ENCODE results near the gene AKT3. TPM values are rescaled to one million over a fixed set of nuclear protein-coding genes. Genes with fewer than 3 reads are reported as not detected.
"Not testable (repeated sequence)": the region's sequence is repeated elsewhere in the genome, so short reads cannot be mapped to it uniquely, and the experiment has no call there.

Gene AKT3
- total and polyA plus RNA-seq, 2 experiments from 2014 or later, result 3.5 to 13.0 TPM

DNA sequence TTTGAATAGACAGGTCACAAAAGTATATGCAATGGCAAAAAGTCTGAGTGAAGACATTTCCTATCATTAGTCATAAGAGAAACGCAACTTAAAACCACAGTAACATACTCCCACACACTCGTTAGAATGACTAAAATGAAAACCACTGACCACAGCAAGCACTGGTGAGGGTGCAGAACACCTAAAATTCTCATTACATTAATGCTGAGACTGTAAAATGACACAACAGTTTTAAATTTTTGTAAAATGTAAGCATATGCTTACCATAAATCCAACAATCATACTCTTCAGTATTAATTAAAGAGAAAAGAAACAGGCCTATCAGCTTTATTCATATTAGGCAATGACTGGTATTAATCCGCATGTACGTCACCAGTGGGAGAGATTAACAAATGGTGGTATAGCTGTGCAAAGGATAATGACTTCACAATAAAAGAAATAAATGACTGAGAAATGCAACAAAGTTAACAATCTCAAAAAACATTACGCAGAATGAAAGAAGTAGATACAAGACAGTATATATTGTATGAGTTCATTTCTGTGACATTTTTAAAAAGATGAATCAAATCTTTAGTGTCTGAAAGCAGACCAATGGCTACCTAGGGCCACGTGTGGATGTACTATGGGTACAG lies 253.5 kb downstream of the AKT3 start:
- Histone ChIP-seq H2AFZ (no peak overlapping the region), H3K4me2 (no peak overlapping the region), H3K9me2 (replicated peaks; ENCODE audit: insufficient read depth) (no peaks in the 10 kb centered on the region), H3K9me3 (ENCODE audit: low read depth) (no peaks in the 10 kb centered on the region), H3K79me2 (no peaks in the 10 kb centered on the region), H3K27ac (no peak overlapping the region), H3K36me3 (replicated peaks; ENCODE audit: insufficient read depth, low read depth) (no peaks in the 10 kb centered on the region), H4K20me1 (ENCODE audit: insufficient read depth, poor library complexity, severe bottlenecking) (no peaks in the 10 kb centered on the region), H3K4me3 (no peak overlapping the region), H3K4me1 (ENCODE audit: insufficient read depth) (no peaks in the 10 kb centered on the region), H3K27me3 (no peaks in the 10 kb centered on the region)
- TF ChIP-seq, protein P1, sequence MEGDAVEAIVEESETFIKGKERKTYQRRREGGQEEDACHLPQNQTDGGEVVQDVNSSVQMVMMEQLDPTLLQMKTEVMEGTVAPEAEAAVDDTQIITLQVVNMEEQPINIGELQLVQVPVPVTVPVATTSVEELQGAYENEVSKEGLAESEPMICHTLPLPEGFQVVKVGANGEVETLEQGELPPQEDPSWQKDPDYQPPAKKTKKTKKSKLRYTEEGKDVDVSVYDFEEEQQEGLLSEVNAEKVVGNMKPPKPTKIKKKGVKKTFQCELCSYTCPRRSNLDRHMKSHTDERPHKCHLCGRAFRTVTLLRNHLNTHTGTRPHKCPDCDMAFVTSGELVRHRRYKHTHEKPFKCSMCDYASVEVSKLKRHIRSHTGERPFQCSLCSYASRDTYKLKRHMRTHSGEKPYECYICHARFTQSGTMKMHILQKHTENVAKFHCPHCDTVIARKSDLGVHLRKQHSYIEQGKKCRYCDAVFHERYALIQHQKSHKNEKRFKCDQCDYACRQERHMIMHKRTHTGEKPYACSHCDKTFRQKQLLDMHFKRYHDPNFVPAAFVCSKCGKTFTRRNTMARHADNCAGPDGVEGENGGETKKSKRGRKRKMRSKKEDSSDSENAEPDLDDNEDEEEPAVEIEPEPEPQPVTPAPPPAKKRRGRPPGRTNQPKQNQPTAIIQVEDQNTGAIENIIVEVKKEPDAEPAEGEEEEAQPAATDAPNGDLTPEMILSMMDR (IDR thresholded peaks at IDR 0.05; ENCODE audit: poor library complexity), result no peak
- no peak for TF ChIP-seq EZH2phosphoT487 (IDR thresholded peaks at IDR 0.05; ENCODE audit: low read depth, severe bottlenecking, unreplicated experiment)
- DNase-seq (ENCODE audit: low spot score), result no peak
- WGBS (ENCODE audit: low lambda C conversion rate, missing lambda C conversion rate), result 87% methylated on average over 6 of the region's 6 CpGs

DNA sequence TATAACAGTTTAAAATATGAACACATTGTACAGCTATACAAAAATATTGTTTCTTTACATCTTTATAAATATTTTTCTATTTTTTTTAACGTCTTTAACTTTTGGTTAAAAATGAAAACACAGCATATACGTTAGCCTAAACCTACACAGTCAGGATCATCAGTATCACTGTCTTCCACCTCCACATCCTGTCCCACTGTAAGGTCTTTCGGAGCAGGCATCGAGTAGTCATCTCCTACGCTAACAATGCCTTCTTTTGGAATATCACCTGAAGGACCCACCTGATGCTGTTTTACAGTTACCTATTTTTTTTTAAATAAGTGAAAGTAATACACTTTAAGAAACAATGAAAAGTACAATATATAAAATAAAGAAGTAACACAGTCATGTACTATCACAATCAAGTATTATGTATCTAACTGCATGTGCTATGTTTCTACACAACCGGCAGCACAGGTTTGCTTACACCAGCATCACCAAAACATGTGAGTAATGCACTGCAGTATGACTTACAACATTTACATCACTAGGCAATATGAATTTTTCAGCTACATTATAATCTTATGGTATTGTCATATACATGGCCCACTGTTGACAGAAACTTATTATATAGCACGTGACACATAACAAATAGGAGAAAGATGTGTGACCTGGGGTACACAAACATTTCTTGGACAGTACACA lies 254.4 kb downstream of the AKT3 start:
- WGBS (ENCODE audit: low lambda C conversion rate, missing lambda C conversion rate), result 92% methylated on average over 7 of the region's 7 CpGs
- DNase-seq (ENCODE audit: low spot score), result no peak
- Histone ChIP-seq H2AFZ (no peak overlapping the region), H3K9me2 (replicated peaks; ENCODE audit: insufficient read depth) (no peaks in the 10 kb centered on the region), H3K4me2 (no peak overlapping the region), H3K9me3 (ENCODE audit: low read depth) (no peaks in the 10 kb centered on the region), H3K36me3 (replicated peaks; ENCODE audit: insufficient read depth, low read depth) (no peaks in the 10 kb centered on the region), H3K4me3 (no peak overlapping the region), H4K20me1 (ENCODE audit: insufficient read depth, poor library complexity, severe bottlenecking) (no peaks in the 10 kb centered on the region), H3K4me1 (ENCODE audit: insufficient read depth) (no peaks in the 10 kb centered on the region), H3K27me3 (no peaks in the 10 kb centered on the region), H3K27ac (no peak overlapping the region), H3K79me2 (no peaks in the 10 kb centered on the region)
- TF ChIP-seq, protein P1 (IDR thresholded peaks at IDR 0.05; ENCODE audit: poor library complexity), result no peak
- no peak for TF ChIP-seq EZH2phosphoT487 (IDR thresholded peaks at IDR 0.05; ENCODE audit: low read depth, severe bottlenecking, unreplicated experiment)
- TF ChIP-seq EZH2 (IDR thresholded peaks at IDR 0.05; ENCODE audit: borderline replicate concordance), result no peak

DNA sequence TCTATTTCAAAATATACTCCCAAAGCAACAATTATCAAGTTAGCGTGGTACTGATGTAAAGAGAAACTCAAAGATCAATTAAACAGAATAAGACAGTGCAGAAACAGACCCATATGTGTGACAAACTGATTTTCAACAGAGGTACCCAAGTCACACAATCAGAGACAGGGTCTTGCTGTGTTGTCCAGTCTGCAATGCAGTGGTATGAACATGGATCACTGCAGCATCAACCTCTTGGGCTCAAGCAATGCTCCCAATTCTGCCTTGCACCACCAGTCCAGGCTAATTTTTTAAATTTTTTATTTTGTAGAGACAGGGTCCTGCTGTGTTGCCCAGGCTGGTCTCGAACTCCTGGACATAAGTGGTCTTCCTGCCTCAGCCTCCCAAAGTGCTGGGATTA lies 255.6 kb downstream of the AKT3 start:
- Histone ChIP-seq H4K20me1 (ENCODE audit: insufficient read depth, poor library complexity, severe bottlenecking) (no peaks in the 10 kb centered on the region), H3K4me3 (no peak overlapping the region), H3K27ac (no peak overlapping the region), H3K36me3 (replicated peaks; ENCODE audit: insufficient read depth, low read depth) (no peaks in the 10 kb centered on the region), H3K27me3 (no peaks in the 10 kb centered on the region), H3K9me3 (ENCODE audit: low read depth) (no peaks in the 10 kb centered on the region), H3K79me2 (no peaks in the 10 kb centered on the region), H2AFZ (no peak overlapping the region), H3K9me2 (replicated peaks; ENCODE audit: insufficient read depth) (no peaks in the 10 kb centered on the region), H3K4me2 (no peak overlapping the region), H3K4me1 (ENCODE audit: insufficient read depth) (no peaks in the 10 kb centered on the region)
- TF ChIP-seq, protein P1 (IDR thresholded peaks at IDR 0.05; ENCODE audit: poor library complexity), result no peak
- TF ChIP-seq EZH2phosphoT487 (IDR thresholded peaks at IDR 0.05; ENCODE audit: low read depth, severe bottlenecking, unreplicated experiment), result no peak
- TF ChIP-seq EZH2 (IDR thresholded peaks at IDR 0.05; ENCODE audit: borderline replicate concordance), result no peak
- WGBS (ENCODE audit: low lambda C conversion rate, missing lambda C conversion rate), result 93% methylated on average over 2 of the region's 2 CpGs
- DNase-seq (ENCODE audit: low spot score), result no peak

DNA sequence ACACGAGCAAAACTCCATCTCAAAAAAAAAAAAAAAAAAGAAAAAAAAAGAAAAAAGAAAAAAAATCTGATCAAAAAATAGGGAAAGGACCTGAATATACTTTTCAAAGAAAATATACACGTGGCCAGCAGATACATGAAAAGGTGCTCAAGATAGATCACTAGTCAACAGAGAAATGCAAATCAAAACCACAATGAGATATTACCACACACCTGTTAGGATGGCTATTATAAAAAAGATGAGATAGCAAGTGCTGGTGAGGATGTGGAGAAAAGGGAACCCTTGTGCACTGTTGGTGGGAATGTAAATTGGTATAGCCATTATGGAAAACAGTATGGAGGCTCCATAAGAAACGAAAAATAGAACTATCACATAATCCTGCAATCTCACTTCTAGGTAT lies 260.8 kb downstream of the AKT3 start:
- H2AFZ ChIP-seq; H3K27me3 ChIP-seq; H3K9me2 ChIP-seq (replicated peaks; ENCODE audit: insufficient read depth); H3K79me2 ChIP-seq; H3K27ac ChIP-seq; H3K4me1 ChIP-seq (ENCODE audit: insufficient read depth); H4K20me1 ChIP-seq (ENCODE audit: insufficient read depth, poor library complexity, severe bottlenecking); H3K36me3 ChIP-seq (replicated peaks; ENCODE audit: insufficient read depth, low read depth); DNase-seq (ENCODE audit: low spot score); H3K4me2 ChIP-seq; H3K9me3 ChIP-seq (ENCODE audit: low read depth); H3K4me3 ChIP-seq: not testable (repeated sequence)
- 95% methylated on average over 3 of the region's 3 CpGs for WGBS (ENCODE audit: low lambda C conversion rate, missing lambda C conversion rate)
